ENCODE data around the gene APOB. TPM values are rescaled to one million over a fixed set of nuclear protein-coding genes. Genes with fewer than 3 reads are reported as not detected.

Gene APOB
- total and polyA plus RNA-seq, 2 of the 13 experiments (the other 11 are each of a cell fraction or from before 2014, with no cell fraction given) = 1,569 to 2,515 TPM

DNA sequence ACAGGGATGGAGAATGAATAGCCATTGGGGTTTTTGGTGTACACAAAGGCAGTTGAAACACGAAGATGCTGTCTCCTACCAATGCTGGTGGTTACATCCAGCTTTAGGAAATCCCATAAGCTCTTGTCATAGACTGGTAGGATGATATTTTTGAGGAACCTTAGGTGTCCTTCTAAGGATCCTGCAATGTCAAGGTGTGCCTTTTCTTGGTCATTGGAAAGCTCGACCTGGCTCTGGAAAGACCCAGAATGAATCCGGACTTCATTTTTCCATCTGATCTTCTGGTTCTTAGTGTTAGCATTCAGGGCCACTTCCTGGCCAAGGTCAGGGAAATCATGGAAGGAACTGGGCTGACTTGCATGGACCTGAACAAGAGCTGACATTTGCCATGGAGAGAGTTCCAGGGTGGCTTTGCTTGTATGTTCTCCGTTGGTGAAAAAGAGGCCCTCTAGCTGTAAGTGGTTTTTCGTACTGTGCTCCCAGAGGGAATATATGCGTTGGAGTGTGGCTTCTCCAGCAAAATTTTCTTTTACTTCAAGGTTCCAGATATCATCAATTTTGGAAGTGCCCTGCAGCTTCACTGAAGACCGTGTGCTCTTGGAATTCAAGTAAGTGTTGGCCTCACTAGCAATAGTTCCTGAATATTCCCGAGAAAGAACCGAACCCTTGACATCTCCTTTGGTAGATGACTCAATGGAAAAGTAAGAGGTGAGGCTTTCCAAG lies 38.0 kb downstream of the APOB start (continued):
- TF ChIP-seq KLF15 (CRISPR knock-in tag; IDR thresholded peaks at IDR 0.05; ENCODE audit: borderline replicate concordance) (no peak), ELF3 (CRISPR knock-in tag; IDR thresholded peaks at IDR 0.05) (no peak), ZNF121 (CRISPR knock-in tag; IDR thresholded peaks at IDR 0.05) (no peak), ZFP36 (IDR thresholded peaks at IDR 0.05; ENCODE audit: borderline replicate concordance, low read depth, low read length, partially characterized antibody) (no peak), ZNF264 (CRISPR knock-in tag; IDR thresholded peaks at IDR 0.05) (no peak), FOXP1 (IDR thresholded peaks at IDR 0.05) (no peak), FOXP1 (CRISPR knock-in tag; IDR thresholded peaks at IDR 0.05) (no peak), ZBTB38 (CRISPR knock-in tag; IDR thresholded peaks at IDR 0.05) (no peak), ATF7-NPFF (CRISPR knock-in tag; IDR thresholded peaks at IDR 0.05; ENCODE audit: low read depth) (peak; percentile 2; the same call in 1 of the 2 replicates), ERF (CRISPR knock-in tag; IDR thresholded peaks at IDR 0.05) (no peak; the same call in 1 of the 2 replicates), HHEX (CRISPR knock-in tag; IDR thresholded peaks at IDR 0.05) (no peak), TFE3 (CRISPR knock-in tag; IDR thresholded peaks at IDR 0.05) (no peak), ZGPAT (CRISPR knock-in tag; IDR thresholded peaks at IDR 0.05) (no peak), ZSCAN30 (CRISPR knock-in tag; IDR thresholded peaks at IDR 0.05) (no peak), NPAS2 (CRISPR knock-in tag; IDR thresholded peaks at IDR 0.05; ENCODE audit: borderline replicate concordance) (no peak), POLR2AphosphoS5 (IDR thresholded peaks at IDR 0.05; ENCODE audit: low read depth, low read length) (peak; percentile 15), MBNL3 (CRISPR knock-in tag; conservative IDR thresholded peaks at IDR 0.05) (no peak), ZNF367 (CRISPR knock-in tag; IDR thresholded peaks at IDR 0.05; ENCODE audit: borderline replicate concordance) (0 out of 2 replicates have a peak, but pooled peaks have one; percentile 61), ZNF3 (CRISPR knock-in tag; IDR thresholded peaks at IDR 0.05) (no peak), BRCA1 (CRISPR knock-in tag; IDR thresholded peaks at IDR 0.05) (no peak), ZNF33B (CRISPR knock-in tag; IDR thresholded peaks at IDR 0.05) (no peak)
- TF ChIP-seq, protein P1, sequence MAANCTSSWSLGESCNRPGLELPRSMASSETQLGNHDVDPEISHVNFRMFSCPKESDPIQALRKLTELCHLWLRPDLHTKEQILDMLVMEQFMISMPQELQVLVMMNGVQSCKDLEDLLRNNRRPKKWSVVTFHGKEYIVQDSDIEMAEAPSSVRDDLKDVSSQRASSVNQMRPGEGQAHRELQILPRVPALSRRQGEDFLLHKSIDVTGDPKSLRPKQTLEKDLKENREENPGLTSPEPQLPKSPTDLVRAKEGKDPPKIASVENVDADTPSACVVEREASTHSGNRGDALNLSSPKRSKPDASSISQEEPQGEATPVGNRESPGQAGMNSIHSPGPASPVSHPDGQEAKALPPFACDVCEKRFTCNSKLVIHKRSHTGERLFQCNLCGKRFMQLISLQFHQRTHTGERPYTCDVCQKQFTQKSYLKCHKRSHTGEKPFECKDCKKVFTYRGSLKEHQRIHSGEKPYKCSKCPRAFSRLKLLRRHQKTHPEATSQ (CRISPR knock-in tag; IDR thresholded peaks at IDR 0.05; ENCODE audit: borderline replicate concordance) = no peak
- TF ChIP-seq, protein P2, sequence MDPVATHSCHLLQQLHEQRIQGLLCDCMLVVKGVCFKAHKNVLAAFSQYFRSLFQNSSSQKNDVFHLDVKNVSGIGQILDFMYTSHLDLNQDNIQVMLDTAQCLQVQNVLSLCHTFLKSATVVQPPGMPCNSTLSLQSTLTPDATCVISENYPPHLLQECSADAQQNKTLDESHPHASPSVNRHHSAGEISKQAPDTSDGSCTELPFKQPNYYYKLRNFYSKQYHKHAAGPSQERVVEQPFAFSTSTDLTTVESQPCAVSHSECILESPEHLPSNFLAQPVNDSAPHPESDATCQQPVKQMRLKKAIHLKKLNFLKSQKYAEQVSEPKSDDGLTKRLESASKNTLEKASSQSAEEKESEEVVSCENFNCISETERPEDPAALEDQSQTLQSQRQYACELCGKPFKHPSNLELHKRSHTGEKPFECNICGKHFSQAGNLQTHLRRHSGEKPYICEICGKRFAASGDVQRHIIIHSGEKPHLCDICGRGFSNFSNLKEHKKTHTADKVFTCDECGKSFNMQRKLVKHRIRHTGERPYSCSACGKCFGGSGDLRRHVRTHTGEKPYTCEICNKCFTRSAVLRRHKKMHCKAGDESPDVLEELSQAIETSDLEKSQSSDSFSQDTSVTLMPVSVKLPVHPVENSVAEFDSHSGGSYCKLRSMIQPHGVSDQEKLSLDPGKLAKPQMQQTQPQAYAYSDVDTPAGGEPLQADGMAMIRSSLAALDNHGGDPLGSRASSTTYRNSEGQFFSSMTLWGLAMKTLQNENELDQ (CRISPR knock-in tag; IDR thresholded peaks at IDR 0.05; ENCODE audit: borderline replicate concordance) = no peak
- TF ChIP-seq, protein P3, sequence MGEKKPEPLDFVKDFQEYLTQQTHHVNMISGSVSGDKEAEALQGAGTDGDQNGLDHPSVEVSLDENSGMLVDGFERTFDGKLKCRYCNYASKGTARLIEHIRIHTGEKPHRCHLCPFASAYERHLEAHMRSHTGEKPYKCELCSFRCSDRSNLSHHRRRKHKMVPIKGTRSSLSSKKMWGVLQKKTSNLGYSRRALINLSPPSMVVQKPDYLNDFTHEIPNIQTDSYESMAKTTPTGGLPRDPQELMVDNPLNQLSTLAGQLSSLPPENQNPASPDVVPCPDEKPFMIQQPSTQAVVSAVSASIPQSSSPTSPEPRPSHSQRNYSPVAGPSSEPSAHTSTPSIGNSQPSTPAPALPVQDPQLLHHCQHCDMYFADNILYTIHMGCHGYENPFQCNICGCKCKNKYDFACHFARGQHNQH (CRISPR knock-in tag; IDR thresholded peaks at IDR 0.05) = peak; percentile 43

All from HepG2 (cell line).